Measurements from ENCODE around the gene RAB13. TPM values are rescaled to one million over a fixed set of nuclear protein-coding genes. Genes with fewer than 3 reads are reported as not detected.

Gene RAB13
- total and polyA plus RNA-seq, 2 of the 13 experiments (the other 11 are each of a cell fraction or from before 2014, with no cell fraction given): 15.9 to 24.7 TPM

DNA sequence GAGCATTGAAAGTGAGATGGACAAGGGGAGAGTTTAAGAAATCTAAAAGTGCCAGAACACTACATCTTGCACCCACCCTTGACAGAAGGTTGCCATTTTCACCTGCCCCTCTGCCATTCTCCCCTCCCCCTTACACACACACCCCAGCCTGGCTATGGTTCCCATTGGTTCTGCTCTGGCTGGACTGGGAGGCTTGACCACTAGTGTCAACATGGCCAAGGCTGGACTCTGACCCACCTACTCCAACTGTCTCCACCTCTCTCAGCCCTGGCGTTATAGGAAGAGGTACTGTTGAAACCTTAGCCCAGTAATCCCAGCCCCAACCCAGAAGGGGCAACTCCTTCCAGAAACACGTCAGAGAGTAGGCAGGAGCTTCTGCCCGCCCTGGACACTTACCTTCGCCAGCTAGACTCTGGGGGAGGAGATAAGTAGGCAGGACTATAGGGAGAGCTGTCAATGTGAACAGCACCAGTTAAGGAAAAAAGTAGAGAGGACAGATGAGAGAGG is 32.2 kb downstream of the RAB13 start (continued):
- TF ChIP-seq ZNF879 (CRISPR knock-in tag; IDR thresholded peaks at IDR 0.05) (no peak), ZNF441 (CRISPR knock-in tag; IDR thresholded peaks at IDR 0.05; ENCODE audit: borderline replicate concordance) (peak; percentile 82), ZNF263 (CRISPR knock-in tag; IDR thresholded peaks at IDR 0.05) (no peak), SP4 (CRISPR knock-in tag; IDR thresholded peaks at IDR 0.05) (peak; percentile 27; the same call in 1 of the 2 replicates), ATF7-NPFF (CRISPR knock-in tag; IDR thresholded peaks at IDR 0.05; ENCODE audit: low read depth) (no peak), ZNF607 (CRISPR knock-in tag; IDR thresholded peaks at IDR 0.05; ENCODE audit: borderline replicate concordance) (no peak), ZNF547 (CRISPR knock-in tag; IDR thresholded peaks at IDR 0.05) (peak; percentile 31; the same call in 1 of the 2 replicates), ZNF30 (CRISPR knock-in tag; IDR thresholded peaks at IDR 0.05) (no peak), ZNF230 (CRISPR knock-in tag; IDR thresholded peaks at IDR 0.05) (no peak), ZNF256 (CRISPR knock-in tag; conservative IDR thresholded peaks at IDR 0.05) (no peak), ARHGAP35 (CRISPR knock-in tag; IDR thresholded peaks at IDR 0.05; ENCODE audit: borderline replicate concordance) (no peak), LCORL (IDR thresholded peaks at IDR 0.05) (no peak), LCORL (CRISPR knock-in tag; IDR thresholded peaks at IDR 0.05) (0 out of 2 replicates have a peak, but pooled peaks have one; percentile 23), ZBTB20 (CRISPR knock-in tag; IDR thresholded peaks at IDR 0.05; ENCODE audit: borderline replicate concordance, low read depth) (no peak), HNF4A (CRISPR knock-in tag; IDR thresholded peaks at IDR 0.05) (peak; percentile 89), ZSCAN25 (CRISPR knock-in tag; IDR thresholded peaks at IDR 0.05) (peak; percentile 73; the same call in 1 of the 2 replicates), NCOA2 (CRISPR knock-in tag; IDR thresholded peaks at IDR 0.05) (no peak; the same call in 1 of the 2 replicates), GFI1 (CRISPR knock-in tag; IDR thresholded peaks at IDR 0.05; ENCODE audit: borderline replicate concordance) (no peak), ZNF354B (CRISPR knock-in tag; IDR thresholded peaks at IDR 0.05) (no peak), YEATS2 (CRISPR knock-in tag; IDR thresholded peaks at IDR 0.05; ENCODE audit: borderline replicate concordance) (peak; percentile 44; the same call in 1 of the 2 replicates), KLF12 (CRISPR knock-in tag; IDR thresholded peaks at IDR 0.05; ENCODE audit: borderline replicate concordance) (no peak)
- TF ChIP-seq, protein P1, sequence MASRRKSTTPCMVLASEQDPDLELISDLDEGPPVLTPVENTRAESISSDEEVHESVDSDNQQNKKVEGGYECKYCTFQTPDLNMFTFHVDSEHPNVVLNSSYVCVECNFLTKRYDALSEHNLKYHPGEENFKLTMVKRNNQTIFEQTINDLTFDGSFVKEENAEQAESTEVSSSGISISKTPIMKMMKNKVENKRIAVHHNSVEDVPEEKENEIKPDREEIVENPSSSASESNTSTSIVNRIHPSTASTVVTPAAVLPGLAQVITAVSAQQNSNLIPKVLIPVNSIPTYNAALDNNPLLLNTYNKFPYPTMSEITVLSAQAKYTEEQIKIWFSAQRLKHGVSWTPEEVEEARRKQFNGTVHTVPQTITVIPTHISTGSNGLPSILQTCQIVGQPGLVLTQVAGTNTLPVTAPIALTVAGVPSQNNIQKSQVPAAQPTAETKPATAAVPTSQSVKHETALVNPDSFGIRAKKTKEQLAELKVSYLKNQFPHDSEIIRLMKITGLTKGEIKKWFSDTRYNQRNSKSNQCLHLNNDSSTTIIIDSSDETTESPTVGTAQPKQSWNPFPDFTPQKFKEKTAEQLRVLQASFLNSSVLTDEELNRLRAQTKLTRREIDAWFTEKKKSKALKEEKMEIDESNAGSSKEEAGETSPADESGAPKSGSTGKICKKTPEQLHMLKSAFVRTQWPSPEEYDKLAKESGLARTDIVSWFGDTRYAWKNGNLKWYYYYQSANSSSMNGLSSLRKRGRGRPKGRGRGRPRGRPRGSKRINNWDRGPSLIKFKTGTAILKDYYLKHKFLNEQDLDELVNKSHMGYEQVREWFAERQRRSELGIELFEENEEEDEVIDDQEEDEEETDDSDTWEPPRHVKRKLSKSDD (CRISPR knock-in tag; IDR thresholded peaks at IDR 0.05; ENCODE audit: low read depth): no peak
- TF ChIP-seq, protein P2, sequence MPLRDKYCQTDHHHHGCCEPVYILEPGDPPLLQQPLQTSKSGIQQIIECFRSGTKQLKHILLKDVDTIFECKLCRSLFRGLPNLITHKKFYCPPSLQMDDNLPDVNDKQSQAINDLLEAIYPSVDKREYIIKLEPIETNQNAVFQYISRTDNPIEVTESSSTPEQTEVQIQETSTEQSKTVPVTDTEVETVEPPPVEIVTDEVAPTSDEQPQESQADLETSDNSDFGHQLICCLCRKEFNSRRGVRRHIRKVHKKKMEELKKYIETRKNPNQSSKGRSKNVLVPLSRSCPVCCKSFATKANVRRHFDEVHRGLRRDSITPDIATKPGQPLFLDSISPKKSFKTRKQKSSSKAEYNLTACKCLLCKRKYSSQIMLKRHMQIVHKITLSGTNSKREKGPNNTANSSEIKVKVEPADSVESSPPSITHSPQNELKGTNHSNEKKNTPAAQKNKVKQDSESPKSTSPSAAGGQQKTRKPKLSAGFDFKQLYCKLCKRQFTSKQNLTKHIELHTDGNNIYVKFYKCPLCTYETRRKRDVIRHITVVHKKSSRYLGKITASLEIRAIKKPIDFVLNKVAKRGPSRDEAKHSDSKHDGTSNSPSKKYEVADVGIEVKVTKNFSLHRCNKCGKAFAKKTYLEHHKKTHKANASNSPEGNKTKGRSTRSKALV (CRISPR knock-in tag; IDR thresholded peaks at IDR 0.05): no peak
- TF ChIP-seq, protein P3, sequence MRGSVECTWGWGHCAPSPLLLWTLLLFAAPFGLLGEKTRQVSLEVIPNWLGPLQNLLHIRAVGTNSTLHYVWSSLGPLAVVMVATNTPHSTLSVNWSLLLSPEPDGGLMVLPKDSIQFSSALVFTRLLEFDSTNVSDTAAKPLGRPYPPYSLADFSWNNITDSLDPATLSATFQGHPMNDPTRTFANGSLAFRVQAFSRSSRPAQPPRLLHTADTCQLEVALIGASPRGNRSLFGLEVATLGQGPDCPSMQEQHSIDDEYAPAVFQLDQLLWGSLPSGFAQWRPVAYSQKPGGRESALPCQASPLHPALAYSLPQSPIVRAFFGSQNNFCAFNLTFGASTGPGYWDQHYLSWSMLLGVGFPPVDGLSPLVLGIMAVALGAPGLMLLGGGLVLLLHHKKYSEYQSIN (CRISPR knock-in tag; IDR thresholded peaks at IDR 0.05; ENCODE audit: borderline replicate concordance): no peak
- TF ChIP-seq, protein P4, sequence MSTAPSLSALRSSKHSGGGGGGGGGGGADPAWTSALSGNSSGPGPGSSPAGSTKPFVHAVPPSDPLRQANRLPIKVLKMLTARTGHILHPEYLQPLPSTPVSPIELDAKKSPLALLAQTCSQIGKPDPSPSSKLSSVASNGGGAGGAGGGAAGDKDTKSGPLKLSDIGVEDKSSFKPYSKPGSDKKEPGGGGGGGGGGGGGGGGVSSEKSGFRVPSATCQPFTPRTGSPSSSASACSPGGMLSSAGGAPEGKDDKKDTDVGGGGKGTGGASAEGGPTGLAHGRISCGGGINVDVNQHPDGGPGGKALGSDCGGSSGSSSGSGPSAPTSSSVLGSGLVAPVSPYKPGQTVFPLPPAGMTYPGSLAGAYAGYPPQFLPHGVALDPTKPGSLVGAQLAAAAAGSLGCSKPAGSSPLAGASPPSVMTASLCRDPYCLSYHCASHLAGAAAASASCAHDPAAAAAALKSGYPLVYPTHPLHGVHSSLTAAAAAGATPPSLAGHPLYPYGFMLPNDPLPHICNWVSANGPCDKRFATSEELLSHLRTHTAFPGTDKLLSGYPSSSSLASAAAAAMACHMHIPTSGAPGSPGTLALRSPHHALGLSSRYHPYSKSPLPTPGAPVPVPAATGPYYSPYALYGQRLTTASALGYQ (CRISPR knock-in tag; IDR thresholded peaks at IDR 0.05): no peak
